Activated CD4-positive, alpha-beta T cell treated with anti-CD3 and anti-CD28 coated beads, Interleukin-2, amount 50 U/mL, for 4 hours (primary cell): ENCODE measurements around the gene ZNF428.
A peak's percentile ranks its signal among the peaks of the same experiment; 100 is the strongest.
"Not testable (repeated sequence)": the region's sequence is repeated elsewhere in the genome, so short reads cannot be mapped to it uniquely, and the experiment has no call there.

Experiments
- DNase-seq, 2 experiments: peaks; one replicate each; pipeline ENCODE4 v3.0.0-alpha.2; 2020

The ZNF428 gene

DNA sequence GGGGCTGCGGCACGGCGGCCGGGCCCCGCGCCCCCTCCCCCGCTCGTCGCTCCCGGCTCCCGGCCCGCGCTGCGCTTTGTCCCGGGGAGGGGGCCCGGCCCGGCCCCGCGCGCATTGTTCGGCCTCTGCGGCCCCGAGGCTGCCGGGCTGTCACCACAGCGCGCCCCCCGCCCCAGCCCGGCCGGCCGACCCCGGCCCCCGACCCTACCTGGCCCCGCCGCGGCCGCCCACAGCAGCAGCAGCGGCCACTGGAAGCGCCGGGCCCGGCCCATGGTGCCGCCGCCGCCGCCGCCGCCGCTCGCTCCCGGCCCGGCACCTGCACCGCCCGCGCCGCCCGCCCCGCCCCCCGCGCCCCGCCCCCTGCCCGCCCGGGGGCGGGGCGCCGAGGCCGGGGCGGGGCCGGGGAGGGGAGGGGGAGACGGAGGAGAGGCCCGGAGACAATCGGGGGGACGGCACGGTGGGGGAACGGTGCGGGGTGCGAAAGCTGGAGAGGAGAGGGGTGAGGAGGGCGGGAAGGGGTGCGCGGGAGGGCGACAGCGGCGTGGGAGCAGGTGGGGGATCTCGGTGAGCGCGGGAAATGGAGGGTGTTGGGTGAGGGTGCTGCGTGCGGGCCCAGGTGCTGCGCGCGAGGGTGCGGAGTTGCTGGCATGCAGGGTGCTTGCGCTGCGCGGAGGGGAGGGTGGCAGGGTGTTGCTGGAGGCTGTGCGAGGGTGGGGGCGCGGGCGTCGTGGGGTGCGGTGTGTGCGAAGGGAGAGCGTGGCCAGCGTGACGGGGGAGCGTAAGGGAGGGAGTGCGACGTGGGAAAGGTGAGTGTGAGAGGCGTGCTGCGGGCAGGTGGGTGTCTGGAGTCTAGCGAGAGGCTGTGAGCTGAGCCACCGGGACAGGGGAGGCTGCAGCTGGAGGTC lies 20.3 kb upstream of the ZNF428 start, which contains the start of gene CADM4:
CADM4 (minus strand) TSS at position 332 of the 905 bp plus-strand sequence; CDS start at position 272, 60 bp downstream.
- DNase-seq = peak; percentile 40 to 42

DNA sequence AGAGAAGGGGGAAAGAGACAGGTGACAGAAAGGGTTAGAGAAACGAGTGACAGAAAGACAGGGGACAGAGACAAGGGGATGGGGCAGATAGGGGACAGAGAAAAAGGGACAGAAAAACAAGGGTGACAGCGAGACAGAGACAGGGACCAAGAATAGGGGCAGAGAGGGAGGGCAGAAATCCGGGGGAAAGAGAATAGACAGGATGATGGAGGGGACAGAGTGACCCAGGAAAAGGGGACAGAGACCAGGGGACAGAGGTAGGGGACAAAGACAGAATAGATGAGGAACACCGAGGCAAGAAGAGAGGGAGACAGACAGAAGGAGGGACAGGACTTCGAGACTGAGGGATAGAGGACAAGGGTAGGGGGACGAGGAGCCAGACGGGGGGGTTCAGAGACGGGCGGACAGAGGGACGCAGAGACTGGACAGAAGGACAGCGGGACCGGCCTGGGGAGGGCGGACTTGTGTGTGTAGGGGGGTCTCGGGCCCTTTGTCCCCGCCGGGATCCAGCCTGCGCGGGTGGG lies 19.6 kb upstream of the ZNF428 start:
- DNase-seq = no peak

DNA sequence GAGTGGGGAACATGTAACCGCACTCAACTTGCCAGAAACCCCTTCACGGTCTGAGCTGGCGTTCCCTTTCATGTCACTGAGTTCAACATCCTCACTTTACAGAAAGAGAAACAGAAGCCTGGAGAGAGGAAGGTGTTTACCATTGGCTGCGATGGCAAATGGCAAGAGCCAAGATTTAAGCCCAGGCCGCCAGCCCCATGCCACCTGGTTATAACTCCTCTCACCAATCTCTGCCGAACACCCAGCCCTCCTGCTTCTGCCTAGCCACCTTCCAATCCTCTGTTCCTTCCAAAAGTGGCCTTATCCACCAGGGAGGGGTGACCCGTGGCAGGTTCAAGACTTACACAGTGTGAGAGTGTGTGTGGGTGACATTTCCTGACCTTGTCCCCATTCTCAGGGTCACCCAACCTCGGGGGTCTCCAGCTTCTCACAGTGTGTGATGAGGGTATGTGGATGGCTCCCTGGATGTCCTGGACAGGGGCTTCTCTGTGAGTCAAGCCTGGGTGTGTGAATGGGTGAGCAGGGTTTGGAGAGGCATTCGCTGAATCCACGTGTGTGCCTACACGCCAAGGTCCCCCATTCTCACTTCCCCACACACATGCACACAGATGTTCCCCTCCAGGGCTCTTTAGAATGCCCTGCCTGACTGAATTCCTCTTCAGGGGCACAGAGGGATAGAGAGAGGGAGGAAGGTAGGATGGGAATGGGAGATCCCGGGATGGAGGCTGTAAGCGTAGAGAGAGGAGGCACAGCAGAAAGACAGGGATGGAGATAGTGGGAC lies 19.0 kb upstream of the ZNF428 start:
- no peak for DNase-seq

DNA sequence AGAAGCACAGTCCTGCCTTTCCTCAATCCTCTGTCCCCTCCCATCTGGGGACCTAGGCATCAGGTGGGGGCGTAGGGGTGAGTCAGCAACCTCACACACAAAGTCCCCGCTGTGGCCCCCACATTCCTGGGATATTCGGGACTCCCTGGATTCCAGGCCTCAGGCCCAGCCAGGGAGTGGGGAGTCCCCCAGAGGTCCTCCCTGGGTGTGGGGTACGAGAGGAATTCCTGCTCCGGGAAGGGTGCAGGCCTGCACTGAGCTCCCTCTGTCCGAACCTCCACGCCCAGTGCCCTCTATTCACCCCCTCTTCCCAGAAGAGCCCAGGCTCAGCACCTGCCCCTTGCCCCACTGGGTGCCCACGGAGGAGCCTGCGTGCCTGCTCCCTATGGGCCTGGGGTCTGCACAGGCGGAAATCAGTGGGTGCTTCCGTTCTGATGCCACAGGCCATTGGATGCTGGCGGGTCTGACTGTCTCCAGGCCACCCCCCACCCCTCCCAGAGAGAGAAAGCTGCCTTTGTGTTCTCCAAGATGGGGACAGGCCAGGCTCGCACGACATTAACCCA lies 16.8 kb upstream of the ZNF428 start:
- no peak for DNase-seq

DNA sequence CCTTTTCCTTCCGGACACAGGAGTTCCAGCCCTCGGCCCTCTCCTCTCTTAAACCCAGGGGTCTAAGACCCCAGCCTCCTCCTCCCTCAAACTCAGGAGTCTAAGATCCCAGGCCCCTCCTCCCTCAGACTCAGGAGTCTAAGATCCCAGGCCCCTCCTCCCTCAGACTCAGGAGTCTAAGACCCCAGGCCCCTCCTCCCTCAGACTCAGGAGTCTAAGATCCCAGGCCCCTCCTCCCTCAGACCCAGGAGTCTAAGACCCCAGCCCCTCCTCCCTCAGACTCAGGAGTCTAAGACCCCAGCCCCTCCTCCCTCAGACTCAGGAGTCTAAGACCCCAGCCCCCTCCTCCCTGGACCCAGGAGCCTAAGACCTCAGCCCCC lies 16.1 kb upstream of the ZNF428 start:
- DNase-seq = not testable (repeated sequence)

DNA sequence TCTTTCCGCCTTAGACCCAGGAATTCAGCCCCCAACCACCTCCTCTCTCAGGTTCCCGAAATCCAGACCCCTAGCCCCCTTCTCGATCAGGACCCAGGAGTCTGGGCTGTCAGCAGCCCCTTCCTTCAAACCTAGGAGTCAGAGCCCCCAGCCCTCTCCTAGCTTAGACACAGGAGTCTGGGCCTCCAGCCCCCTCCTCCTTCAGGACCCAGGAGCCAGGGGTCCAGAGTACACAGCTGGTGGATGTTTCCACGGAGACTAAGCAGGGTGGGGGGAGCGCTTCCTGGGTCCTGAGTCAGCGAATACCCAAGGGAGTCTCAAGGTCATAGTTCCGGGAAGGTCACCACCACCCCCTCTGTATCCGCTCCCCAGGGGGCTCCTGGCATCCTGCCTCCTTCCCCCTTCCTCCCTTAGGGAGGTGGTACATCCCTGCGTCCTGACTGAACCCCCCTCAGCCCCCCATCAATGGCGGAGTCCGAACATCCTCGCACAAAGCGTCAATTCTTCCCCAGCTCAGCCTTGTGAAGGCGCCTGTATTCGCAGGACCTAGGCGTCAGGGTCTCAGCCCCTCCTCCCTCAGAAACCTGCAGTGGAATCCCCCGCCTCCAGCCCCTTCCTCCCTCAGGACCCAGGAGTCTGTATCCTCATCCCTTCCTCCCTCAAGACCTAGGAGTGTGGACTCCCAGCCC lies 15.6 kb upstream of the ZNF428 start:
- DNase-seq = no peak

DNA sequence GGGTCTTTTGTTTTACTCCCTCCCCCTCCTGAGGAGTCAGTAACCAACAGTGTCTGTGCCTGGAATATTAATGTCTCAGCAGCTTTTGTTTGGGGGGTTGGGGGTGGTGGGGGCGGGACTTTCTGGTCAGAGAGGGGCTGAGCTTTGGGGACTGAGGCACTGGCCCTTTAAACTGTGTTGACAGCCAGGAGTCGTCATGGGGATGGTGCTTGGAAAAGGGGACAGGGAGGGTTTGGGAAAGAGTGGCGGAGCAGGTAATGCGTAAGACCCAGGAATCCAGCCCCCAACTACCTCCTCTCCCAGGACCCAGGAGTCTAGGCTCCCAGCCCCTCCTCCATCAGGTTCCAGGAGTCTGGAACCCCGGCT lies 15.1 kb upstream of the ZNF428 start:
- no peak for DNase-seq

DNA sequence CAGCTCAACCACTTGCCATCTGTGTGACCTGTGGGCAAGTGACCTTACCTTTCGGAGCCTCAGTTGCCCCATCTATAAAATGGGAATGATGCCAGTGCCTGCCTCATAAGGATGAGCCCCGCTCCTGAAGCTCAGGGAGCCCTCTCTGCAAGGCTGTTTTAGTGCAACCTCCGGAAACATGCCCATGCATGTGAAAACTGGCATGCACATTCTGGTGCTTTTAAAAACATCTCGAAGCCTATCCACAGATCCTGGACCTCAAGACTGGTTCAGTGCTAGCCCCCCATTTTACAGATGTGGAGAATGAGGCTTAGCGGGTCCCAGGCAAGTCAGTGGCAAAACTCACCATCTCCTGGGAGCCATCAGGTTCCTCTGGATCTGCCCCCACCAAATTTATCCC lies 14.6 kb upstream of the ZNF428 start:
- DNase-seq = no peak

DNA sequence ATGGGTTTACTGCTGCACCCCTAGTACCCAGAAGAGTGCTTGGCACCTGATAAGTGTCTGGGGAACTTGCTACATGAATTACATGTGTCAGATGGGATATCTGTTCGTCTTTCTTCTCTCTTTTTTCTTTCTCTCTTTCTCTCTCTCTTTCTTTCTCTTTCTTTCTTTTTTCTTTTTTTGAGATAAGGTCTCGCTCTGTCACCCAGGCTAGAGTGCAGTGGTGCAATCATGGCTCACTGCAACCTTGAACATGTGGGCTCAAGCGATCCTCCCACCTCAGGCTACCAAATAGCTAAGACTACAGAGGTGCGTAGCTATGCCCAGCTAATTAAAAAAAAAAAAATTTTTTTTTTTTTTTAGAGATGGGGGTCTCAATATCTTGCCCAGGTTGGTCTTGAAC lies 14.1 kb upstream of the ZNF428 start:
- no peak for DNase-seq

DNA sequence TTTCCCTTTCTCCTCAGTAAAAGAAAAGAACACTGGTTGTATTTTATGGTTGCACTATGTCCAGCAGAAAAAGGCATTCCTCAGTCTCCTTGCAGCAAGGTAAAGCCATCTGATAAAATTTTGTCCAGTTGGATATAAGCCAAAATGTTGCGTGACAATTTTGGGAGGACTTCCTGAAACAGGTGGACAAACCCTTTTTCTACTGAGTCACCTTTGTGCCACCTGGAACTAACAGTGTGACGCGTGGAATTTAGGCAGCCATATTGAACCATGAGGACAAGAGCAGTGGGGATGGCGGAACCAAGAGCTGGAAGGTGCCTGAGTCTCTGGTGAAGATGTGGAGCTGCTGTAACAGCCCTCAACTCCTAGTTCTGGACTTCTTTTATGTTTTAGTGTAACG lies 12.1 kb upstream of the ZNF428 start:
- DNase-seq = no peak

DNA sequence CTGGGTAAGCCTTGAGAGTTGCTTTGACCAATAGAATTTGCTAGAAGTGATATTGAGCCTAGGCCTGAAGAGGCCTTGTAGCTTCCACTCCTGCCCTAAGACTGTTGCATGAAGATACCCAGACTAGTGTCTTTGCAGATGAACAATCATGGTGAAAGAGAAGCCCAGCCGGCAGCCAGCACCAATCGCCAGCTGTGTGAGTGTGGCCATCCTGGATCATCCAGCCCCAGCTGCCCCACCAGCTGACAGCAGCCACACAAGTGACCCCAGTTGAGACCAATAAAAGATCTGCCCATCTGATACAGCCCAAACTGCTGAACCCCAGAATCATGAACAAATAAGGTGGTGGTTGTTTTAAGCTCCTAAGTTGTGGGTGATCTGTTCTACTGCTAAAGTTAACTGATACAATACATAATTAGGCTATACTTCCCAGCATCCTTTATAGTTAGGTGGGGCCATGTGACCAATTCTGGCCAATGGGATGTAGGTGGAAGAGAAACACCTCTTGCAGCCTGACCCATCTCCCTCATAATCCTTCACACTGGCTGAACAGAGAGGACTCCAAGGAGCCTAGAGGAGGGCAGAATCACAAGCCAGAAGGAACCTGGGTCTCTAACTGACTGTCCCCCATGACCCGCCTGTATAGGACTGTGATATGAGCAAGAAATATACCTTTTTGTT lies 9.4 kb upstream of the ZNF428 start:
- no peak for DNase-seq

DNA sequence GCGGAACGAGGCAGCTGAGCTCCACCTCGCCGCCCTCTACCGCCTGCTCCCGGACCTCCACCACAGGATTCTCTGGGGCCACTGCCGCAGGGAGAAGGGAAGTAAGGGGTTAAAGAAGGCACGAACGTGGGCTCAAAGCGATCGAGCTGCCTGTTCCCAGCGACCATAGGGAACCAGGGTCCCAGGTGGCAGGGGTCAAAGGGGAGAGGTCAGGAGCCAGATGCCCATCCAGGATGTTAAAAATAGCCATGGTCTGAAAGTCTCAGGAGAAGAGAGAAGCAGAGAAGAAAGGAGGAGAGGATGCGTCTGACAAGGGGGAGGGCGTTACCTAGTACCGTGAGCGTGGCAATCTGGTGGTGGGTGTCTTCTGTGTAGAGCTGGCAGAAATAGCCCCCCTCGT lies 7.4 kb upstream of the ZNF428 start:
- no peak for DNase-seq

DNA sequence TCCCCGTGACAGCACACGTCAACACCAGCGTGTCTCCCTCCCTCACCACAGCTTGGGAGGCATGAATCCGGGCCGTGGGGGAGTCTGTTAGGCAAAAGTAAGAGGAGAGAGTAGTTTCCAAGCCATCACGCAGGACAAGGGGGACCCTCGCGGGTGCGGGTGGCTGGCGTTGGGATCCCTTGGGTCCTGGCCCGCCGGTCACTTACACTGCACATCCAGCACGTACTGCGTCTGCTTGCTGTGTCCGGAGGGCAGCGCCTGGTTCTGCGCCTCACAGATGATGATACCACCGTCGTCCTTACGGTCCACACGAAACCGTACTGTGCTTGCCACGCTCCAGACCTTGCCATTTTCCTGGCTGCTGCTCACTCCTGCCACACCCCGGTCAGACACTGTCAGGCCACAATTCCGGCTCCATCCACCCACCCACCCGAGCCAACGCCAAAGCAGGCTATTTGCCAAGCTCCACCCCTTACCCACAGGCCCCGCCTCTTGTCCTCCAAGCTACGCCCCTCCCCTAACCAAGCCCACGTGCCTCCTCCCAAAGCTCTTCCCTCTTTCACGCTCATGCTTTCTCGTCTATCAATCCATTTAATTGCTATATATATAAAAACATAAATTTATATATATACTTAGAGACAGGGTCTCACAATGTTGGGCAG lies 6.6 kb upstream of the ZNF428 start:
- DNase-seq = no peak

DNA sequence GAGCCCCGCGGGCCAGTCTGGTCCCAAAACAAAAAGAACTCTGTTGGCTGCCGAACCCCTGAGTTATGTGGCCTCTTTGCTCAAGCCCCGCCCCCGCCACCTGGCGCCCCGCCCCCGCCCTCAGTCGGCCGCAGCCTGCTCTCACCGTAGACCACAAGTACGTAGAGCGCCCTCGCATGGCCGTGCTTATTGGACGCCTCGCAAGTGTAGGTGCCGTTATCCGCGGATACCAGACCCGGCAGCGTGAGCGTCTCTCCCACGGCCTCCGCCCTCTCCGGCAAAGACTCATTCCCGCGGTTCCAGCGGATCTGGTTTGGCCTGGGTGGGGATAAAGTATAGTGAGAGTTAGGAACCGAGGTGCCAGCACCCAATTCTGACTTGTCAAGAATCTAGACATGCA lies 5.5 kb upstream of the ZNF428 start:
- peak; percentile 86 to 87 for DNase-seq

DNA sequence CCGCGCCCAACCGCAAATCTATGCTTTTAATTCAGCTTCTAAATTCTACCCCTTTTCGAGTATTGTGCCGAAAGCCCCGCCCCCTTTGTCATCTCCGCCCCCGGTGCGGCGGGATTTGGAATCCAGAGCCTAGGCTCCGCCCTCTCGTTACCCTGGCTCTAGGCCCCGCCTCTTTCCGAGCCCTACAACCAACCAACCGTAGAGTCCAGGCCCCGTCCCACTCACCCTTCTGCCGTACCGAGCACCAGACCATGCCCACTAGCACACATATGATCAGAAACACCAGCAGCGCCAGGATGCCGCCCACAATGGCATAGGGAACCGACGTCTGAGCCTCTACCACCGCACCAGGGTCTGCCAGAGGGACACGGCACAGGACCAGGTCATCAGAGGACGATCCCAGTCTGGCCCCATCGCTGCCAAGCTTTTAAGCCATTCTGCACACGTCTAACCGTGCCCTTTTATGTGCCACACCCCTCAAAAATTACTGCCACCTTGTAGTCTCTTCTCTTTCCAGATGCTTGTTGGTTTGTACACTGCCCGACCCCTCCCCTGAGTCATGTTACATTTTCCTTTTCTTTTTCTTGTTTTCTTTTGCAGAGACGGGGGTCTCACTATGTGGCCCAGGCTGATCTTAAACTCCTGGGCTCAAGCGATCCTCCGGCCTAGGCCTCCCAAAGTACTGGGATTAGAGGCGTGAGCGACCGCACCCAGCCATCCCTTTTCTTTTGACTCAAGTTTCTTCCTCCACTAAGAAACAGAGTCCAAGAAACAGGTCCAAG lies 4.7 kb upstream of the ZNF428 start:
- no peak for DNase-seq

DNA sequence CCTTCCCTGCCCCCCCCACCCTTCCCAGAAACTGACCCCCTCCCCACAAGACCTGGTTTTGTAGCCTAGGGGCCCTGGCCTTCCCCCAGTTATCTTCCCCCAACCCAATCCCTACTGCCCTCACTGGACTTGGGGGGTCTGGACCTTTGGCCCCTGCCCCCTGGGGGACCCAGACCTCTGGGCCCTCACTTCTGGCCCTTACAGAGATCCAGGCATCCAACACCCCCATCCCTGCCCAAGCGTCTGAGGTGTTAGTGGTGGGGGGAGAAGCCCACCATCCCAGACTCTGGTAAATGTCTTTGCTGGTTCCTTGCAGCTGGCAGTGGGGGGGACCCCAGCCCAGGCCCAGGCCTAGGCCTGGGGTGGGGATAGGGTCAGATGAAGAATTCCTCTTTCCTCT lies 3.5 kb upstream of the ZNF428 start:
- DNase-seq = no peak

DNA sequence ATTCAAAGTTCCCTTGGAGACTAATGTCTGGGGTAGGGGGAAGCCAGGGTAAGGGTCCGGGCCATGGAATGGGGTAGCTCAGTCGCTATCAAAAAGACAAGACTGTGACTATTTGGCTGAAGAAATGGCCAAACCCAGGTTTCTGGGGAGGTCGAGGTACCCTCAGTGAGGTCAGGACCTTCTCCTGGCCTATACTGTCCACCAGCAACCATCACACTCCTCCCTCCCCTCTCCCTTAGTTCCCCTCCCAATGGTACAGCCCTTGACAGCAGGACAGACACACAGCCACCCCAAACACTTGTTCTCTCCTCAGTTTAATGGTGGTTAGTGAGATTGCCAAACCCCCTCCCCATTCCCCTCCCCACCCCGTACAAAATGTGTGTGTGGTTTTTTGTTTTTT lies 2.6 kb upstream of the ZNF428 start:
- no peak for DNase-seq

DNA sequence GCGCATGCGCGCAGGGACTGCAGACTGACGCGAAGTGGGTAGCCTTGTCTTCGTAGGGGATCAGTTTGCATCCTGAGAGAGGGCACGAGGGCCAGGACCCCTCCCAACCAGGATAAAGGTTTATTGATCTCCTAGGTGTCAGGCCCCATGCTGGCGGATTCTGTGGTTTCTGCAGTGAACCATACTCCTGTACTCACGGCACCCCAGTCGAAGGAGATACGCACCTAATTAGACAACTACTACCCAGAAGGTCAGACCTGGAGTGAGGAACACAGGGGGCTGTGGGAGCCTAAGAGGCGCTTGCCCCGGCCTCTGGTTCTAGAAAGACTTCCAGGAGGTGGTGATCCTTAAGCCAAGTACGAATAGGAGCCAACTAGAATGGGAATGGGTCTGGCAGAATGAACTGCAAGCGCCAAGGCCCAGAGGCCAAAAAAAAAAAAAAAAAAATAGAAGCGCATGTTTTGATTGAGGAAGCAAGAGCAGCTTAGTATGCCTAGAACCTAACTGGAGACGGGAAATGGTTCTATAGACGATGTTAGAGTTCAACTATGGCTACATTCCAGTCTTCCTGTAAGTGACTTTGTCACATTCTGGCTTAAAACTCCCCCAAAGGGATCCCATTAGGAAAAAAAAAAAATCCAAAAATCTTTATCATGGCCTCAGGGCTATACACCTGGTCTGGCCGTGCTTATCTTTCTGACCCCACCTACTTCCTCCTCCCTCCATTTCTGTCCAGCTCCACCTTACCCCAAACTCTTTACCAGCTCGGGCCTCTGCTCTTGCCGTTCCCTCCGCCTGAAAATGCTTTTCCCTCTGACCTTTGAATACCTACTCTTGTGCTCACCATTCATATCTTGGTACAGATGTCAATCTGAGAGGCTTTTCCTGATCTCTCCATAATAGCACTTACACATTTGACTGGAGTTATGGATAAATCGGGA lies 902 bp upstream of the ZNF428 start:
- DNase-seq = peak; percentile 82 to 84

DNA sequence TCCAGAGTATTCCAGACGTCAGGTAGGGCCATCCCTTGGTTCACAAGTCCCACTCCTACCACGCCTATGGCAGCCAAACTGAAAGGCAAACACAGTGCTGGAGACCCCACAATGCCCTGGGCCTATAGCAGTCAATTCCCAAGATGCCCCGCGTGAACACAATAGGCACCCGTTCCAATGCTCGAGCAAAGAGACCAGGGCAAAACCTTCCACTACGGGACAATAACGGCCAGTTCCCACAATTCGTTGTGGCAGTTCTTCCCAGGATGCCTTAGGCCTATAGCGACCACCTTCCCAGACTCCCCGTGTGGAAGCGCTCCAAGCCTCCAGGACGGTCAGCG lies 538 bp downstream of the ZNF428 start:
- DNase-seq = peak; percentile 20 to 22

DNA sequence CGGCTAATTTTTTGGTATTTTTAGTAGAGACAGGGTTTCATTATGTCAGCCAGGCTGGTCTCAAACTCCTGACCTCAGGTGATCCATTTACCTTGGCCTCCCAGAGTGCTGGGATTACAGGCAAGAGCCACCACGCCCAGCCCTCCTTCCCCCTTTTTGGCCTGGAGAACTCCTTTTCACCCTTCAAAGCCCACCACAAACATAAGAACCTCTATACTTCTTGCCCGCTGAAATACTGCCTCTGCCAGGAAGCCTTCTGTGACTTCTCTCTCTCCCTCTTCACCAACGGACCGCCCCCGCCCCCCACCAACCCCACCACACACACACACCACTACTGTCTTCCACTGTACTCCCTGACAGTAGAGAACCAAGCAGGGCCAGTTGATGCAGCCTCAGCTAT lies 2.5 kb downstream of the ZNF428 start:
- DNase-seq = no peak
